ENCODE data around the gene GALC.

- TF ChIP-seq CTCF (IDR thresholded peaks at IDR 0.05): no peak
- TF ChIP-seq POLR2A (IDR thresholded peaks at IDR 0.05): no peak
Measured at GRCh38 chr14:88005050-88005481, 12.1 kb upstream of the GALC start, which contains the start of gene GPR65.

Data from thyroid gland (tissue), 4 donors.